ENCODE data around the gene DMKN.

GRCh38 chr19:35546532-35546931 is 33.1 kb upstream of the DMKN start:
- TF ChIP-seq CTCF (IDR thresholded peaks at IDR 0.05; ENCODE audit: poor library complexity) (no peak), EZH2 (IDR thresholded peaks at IDR 0.05; ENCODE audit: borderline replicate concordance) (no peak), EZH2phosphoT487 (IDR thresholded peaks at IDR 0.05; ENCODE audit: low read depth, severe bottlenecking, unreplicated experiment) (no peak)
